Measurements from ENCODE around the gene CDKN2AIP.

DNA sequence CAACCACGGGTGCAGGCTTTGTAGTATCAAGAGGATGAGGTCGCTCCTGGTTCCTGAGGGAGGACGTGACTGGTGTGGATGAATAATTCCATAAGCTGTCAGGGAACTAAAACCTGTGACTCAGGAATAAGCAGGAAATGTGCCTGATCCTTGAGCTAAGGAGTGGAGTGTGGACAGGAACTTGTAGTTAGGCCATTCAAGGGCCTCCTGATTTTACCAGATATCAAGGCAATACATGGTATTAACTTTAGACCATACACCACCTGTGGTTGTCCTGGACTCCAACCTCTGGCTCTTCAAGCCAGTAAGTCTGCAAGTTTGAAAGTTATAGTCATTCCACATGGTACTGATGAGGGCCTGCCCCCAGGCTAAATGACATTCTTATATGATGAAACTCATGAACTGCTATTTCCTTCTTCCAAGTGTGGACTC is 48.4 kb downstream of the CDKN2AIP start:
- TF ChIP-seq CHD2 (IDR thresholded peaks at IDR 0.05; ENCODE audit: borderline replicate concordance, low read depth, low read length) = no peak
- no peak for TF ChIP-seq ATF7 (IDR thresholded peaks at IDR 0.05; ENCODE audit: low read depth)
- TF ChIP-seq, protein P1, sequence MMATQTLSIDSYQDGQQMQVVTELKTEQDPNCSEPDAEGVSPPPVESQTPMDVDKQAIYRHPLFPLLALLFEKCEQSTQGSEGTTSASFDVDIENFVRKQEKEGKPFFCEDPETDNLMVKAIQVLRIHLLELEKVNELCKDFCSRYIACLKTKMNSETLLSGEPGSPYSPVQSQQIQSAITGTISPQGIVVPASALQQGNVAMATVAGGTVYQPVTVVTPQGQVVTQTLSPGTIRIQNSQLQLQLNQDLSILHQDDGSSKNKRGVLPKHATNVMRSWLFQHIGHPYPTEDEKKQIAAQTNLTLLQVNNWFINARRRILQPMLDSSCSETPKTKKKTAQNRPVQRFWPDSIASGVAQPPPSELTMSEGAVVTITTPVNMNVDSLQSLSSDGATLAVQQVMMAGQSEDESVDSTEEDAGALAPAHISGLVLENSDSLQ (IDR thresholded peaks at IDR 0.05) = no peak

All from GM12878 (cell line).